NK-92 (cell line): Measurements from ENCODE around the gene ETFB.

Source experiments
- DNase-seq: peaks from one replicate; lab custom pipeline; 2025; ENCODE audit not compliant: unreplicated experiment; lab: John Stamatoyannopoulos, UW

The ETFB gene

GRCh38 chr19:51296336-51297093 lies 69.7 kb downstream of the ETFB start:
- DNase-seq = no peak

GRCh38 chr19:51295382-51296126 lies 70.6 kb downstream of the ETFB start:
- DNase-seq = no peak
